GM12891 (cell line): ENCODE measurements around the gene TFG.

Source experiments
- POLR2A ChIP-seq: IDR thresholded peaks from 2 replicates; pipeline ENCODE4 v1.6.1; 2011; ENCODE audit warnings: low read depth, low read length, control low read depth
- POLR2AphosphoS5 ChIP-seq: IDR thresholded peaks from 2 replicates; pipeline ENCODE4 v1.6.1; 2011; ENCODE audit warnings: low read depth, low read length, control low read depth
- SPI1 ChIP-seq: IDR thresholded peaks from 2 replicates; pipeline ENCODE4 v1.6.1; 2011; ENCODE audit warnings: low read depth, low read length, control low read depth

GRCh38 chr3:100703865-100704264 is 5.4 kb upstream of the TFG start:
- TF ChIP-seq POLR2A = no peak
- TF ChIP-seq POLR2AphosphoS5 = no peak
- no peak for TF ChIP-seq SPI1
